WTC11 (cell line): ENCODE results near the gene HNRNPL.

Experiments used
- CTCF ChIP-seq: fragments of 200-600 bp; IDR thresholded peaks from 2 replicates; pipeline ENCODE4 v1.8.0; 2022; ENCODE audit warnings: antibody characterized with exemption
- ZNF263 ChIP-seq: sonication (generic); formaldehyde crosslinking; IDR thresholded peaks from 2 replicates; pipeline ENCODE4 v1.8.1; 2022; ENCODE audit warnings: low read depth, mild to moderate bottlenecking, moderate library complexity, missing genetic modification reagents

GRCh38 chr19:38879400-38879751 is 29.6 kb upstream of the HNRNPL start:
- TF ChIP-seq CTCF (no peak), ZNF263 (no peak)
